Vagina (tissue), 2 donors: ENCODE data around the gene BCL11A. TPM values are rescaled to one million over a fixed set of nuclear protein-coding genes. Genes with fewer than 3 reads are reported as not detected.

Experiments used
- DNase-seq, 2 donors: peaks; one replicate each; pipeline ENCODE4 v3.0.0-alpha.2; 2017; ENCODE audit errors: extremely low spot score in 2 of 2
- H3K27ac ChIP-seq: fragments of 200-600 bp; sonication (generic); one replicate; pipeline ENCODE4 v1.5.1; 2019
- H3K27me3 ChIP-seq: fragments of 200-600 bp; sonication (generic); one replicate; pipeline ENCODE4 v1.5.1; 2019
- H3K36me3 ChIP-seq, 2 donors: fragments of 200-600 bp; sonication (generic); one replicate each; pipeline ENCODE4 v1.5.1; 2017 to 2019
- H3K4me1 ChIP-seq: fragments of 200-600 bp; sonication (generic); one replicate; pipeline ENCODE4 v1.5.1; 2019
- H3K4me3 ChIP-seq, 2 donors: fragments of 200-600 bp; sonication (generic); 1 replicate in 1 of 2; 2 replicates in 1 of 2; pipeline ENCODE4 v1.5.1; 2016 to 2019
- H3K9me3 ChIP-seq: fragments of 200-600 bp; sonication (generic); one replicate; pipeline ENCODE4 v1.5.1; 2019
- POLR2A ChIP-seq, 2 donors: fragments of 450-650 bp; IDR thresholded peaks; one replicate each; pipeline ENCODE4 v1.6.1; 2017; ENCODE audit warnings: antibody characterized with exemption in 2 of 2, mild to moderate bottlenecking in 2 of 2, moderate library complexity in 2 of 2
- POLR2AphosphoS5 ChIP-seq, 2 donors: sonication (generic); formaldehyde crosslinking; IDR thresholded peaks; one replicate each; pipeline ENCODE4 v1.9.0; 2017; ENCODE audit warnings: antibody characterized with exemption in 2 of 2, mild to moderate bottlenecking in 2 of 2, low read depth in 1 of 2; ENCODE audit not compliant: insufficient read depth in 1 of 2
- intact Hi-C: fragments of 100-400 bp; cut with DNase I; formaldehyde crosslinking; loops from one replicate; pipeline ENCODE4 v1.15.1; 2023
- total RNA-seq: library from RNA; depleted of rRNA; stranded (reverse); fragments of >200 nt; gene quantifications from one replicate; pipeline ENCODE4 v1.2.3, GENCODE V29; 2016
- TF ChIP-seq, protein P1 (sequence below), 3 experiments: fragments of 450-650 bp in 2 of 3; fragments of 200-600 bp in 1 of 3; sonication (generic) in 1 of 3; IDR thresholded peaks; one replicate each; pipeline ENCODE4 v1.5.1; 2017 to 2019; ENCODE audit warnings: antibody characterized with exemption in 3 of 3, mild to moderate bottlenecking in 2 of 3, moderate library complexity in 2 of 3

BCL11A gene
- total RNA-seq, 1 donor from 2014 or later, result 48.4 TPM

DNA sequence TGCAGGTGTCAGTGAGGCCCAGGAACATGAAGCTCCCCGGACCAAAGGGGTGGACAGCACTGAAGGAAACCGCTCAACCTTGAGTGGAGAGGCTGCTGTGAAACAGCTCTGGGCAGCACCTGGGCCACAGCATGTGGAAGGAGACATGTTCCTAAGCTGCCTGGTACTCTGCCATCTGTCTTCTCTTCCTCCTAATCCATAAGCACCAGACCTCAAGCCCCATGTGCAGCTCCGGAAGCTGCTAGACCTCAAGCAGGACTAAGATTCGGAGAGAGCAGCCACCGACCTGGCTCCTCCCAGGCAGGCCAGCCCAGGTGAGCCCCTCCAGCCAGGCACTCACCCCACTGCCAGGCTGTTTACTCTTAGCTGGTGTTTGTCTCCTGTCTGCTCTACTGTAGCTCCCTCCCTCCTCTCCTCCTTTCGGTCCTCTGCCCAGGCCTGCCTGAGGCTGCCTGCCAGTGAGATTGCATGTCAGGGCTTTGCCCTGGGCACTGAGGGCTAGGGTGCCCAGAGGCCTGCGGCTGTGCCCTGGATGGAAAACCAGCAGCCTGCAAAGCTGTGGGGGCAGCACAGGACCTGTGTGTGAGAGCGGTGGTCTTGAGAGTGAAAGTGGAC lies 53.7 kb downstream of the BCL11A start:
- Histone ChIP-seq H3K36me3 (no peaks in the 10 kb centered on the region), H3K27ac (no peak overlapping the region), H3K27me3 (no peaks in the 10 kb centered on the region), H3K9me3 (no peaks in the 10 kb centered on the region), H3K4me3 (no peak overlapping the region), H3K4me1 (peaks cover 9% of the 10 kb centered on the region)
- DNase-seq, result no peak
- TF ChIP-seq, protein P1, sequence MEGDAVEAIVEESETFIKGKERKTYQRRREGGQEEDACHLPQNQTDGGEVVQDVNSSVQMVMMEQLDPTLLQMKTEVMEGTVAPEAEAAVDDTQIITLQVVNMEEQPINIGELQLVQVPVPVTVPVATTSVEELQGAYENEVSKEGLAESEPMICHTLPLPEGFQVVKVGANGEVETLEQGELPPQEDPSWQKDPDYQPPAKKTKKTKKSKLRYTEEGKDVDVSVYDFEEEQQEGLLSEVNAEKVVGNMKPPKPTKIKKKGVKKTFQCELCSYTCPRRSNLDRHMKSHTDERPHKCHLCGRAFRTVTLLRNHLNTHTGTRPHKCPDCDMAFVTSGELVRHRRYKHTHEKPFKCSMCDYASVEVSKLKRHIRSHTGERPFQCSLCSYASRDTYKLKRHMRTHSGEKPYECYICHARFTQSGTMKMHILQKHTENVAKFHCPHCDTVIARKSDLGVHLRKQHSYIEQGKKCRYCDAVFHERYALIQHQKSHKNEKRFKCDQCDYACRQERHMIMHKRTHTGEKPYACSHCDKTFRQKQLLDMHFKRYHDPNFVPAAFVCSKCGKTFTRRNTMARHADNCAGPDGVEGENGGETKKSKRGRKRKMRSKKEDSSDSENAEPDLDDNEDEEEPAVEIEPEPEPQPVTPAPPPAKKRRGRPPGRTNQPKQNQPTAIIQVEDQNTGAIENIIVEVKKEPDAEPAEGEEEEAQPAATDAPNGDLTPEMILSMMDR (IDR thresholded peaks at IDR 0.05), result no peak
- TF ChIP-seq POLR2A (IDR thresholded peaks at IDR 0.05), result no peak
- peak; percentile 26 to 27 for TF ChIP-seq POLR2AphosphoS5 (IDR thresholded peaks at IDR 0.05; ENCODE audit: insufficient read depth in 1 of 2, low read depth in 1 of 2)
- intact Hi-C loops, result no loop called here

DNA sequence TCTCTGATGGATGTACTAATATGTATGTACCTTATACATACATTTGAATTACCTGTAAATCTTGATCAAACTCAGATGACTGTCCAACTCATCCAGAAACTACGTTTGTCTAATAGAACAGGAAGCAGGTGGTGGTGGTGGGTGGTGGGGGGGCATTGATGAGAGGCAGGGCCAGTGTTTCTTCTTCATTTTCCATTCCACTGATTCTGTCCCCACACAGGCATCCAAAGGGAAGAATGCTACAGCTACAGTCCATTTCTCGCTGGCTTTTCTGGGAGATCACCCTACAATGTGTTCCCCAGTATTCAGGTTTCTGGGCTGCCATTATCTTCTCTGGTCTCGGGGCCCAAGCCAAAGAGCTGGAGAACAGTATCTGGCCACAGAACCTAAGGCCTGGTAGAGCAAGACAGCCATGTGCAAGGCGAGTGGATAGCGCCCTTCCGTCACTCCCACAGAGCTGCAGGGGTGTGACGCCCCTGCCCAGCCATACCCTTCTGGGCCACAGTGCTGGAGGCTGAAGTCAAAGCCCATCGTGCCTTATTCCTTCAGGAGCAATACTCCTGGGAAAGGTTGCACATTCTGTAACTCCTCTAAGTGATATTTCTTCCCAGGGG lies 54.5 kb downstream of the BCL11A start:
- Histone ChIP-seq H3K27ac (no peak overlapping the region), H3K4me3 (no peak overlapping the region), H3K4me1 (peaks cover 7% of the 10 kb centered on the region), H3K9me3 (no peaks in the 10 kb centered on the region), H3K27me3 (no peaks in the 10 kb centered on the region), H3K36me3 (no peaks in the 10 kb centered on the region)
- DNase-seq, result no peak
- TF ChIP-seq POLR2A (IDR thresholded peaks at IDR 0.05), result no peak
- no peak for TF ChIP-seq POLR2AphosphoS5 (IDR thresholded peaks at IDR 0.05; ENCODE audit: insufficient read depth in 1 of 2, low read depth in 1 of 2)
- TF ChIP-seq, protein P1 (IDR thresholded peaks at IDR 0.05), result no peak
- intact Hi-C loops, result no loop called here

DNA sequence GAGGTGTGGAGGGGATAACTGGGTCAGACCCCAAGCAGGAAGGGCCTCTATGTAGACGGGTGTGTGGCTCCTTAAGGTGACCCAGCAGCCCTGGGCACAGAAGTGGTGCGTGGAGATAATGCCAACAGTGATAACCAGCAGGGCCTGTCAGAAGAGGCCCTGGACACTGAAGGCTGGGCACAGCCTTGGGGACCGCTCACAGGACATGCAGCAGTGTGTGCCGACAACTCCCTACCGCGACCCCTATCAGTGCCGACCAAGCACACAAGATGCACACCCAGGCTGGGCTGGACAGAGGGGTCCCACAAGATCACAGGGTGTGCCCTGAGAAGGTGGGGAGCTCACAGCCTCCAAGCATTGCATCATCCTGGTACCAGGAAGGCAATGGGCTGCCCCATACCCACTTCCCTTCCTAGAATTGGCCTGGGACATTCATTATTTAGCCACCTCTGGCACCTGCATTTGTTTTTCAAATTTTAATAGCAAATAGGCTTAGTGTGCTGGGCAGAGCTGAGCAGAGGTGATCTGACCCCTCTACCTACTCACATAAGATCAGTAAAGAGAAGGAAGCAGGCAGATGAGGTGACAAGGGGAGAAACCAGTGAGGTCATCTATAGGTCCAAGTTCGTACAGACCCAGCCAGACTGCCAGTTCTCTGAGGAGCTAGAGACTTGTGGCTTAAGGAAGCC lies 55.2 kb downstream of the BCL11A start:
- DNase-seq, result no peak
- H3K4me3 ChIP-seq, result no peak overlapping the region
- intact Hi-C loops, result no loop called here
- no peaks in the 10 kb centered on the region for H3K9me3 ChIP-seq
- peaks cover 7% of the 10 kb centered on the region for H3K4me1 ChIP-seq
- H3K27ac ChIP-seq, result no peak overlapping the region
- H3K36me3 ChIP-seq, result no peaks in the 10 kb centered on the region
- H3K27me3 ChIP-seq, result no peaks in the 10 kb centered on the region
- TF ChIP-seq, protein P1 (IDR thresholded peaks at IDR 0.05), result no peak
- TF ChIP-seq POLR2AphosphoS5 (IDR thresholded peaks at IDR 0.05; ENCODE audit: insufficient read depth in 1 of 2, low read depth in 1 of 2) (no peak), POLR2A (IDR thresholded peaks at IDR 0.05) (no peak)

DNA sequence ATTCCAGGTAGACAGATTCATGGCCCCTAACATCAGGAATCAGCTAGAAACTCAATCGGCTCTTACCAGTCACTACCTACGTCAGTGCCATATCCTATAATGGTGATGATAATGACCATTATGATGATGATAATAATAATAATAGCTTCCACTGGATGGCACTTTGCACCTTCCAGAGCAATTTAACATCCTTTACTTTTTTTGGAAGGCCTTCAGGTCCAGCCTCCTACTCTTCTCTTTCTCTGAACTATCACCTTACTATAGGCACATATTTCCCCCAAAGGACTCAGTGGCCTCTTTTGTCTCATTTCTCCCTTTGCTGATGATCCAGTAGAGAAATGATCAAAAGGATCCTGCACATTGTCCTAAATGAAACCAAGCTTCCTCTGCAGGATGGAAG lies 56.0 kb downstream of the BCL11A start:
- Histone ChIP-seq H3K9me3 (no peaks in the 10 kb centered on the region), H3K36me3 (no peaks in the 10 kb centered on the region), H3K27me3 (no peaks in the 10 kb centered on the region), H3K4me3 (no peak overlapping the region), H3K27ac (no peak overlapping the region), H3K4me1 (peaks cover 7% of the 10 kb centered on the region)
- intact Hi-C loops, result no loop called here
- no peak for DNase-seq
- no peak for TF ChIP-seq POLR2AphosphoS5 (IDR thresholded peaks at IDR 0.05; ENCODE audit: insufficient read depth in 1 of 2, low read depth in 1 of 2)
- TF ChIP-seq, protein P1 (IDR thresholded peaks at IDR 0.05), result no peak

DNA sequence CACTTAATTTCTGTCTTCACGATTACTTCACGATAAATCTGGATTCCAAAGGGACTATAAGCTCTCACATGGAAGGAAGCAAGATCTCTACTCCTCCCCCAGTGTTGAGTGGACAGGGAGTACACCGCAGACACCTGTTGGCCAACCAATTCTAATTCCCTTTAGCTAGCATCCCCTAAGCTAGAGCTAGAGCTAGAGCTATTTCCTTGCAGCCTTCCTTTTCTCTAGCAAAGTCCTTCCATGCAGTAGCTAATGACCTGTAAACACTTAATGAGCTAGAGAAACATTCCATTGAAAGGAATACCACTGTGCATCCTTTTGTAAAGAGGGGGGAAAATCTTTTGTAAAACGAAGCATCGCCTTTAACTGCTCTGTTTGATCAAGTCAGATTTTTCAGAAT lies 56.5 kb downstream of the BCL11A start:
- H3K9me3 ChIP-seq, result no peaks in the 10 kb centered on the region
- peaks cover 7% of the 10 kb centered on the region for H3K4me1 ChIP-seq
- no peak for DNase-seq
- intact Hi-C loops, result no loop called here
- no peaks in the 10 kb centered on the region for H3K36me3 ChIP-seq
- no peak overlapping the region for H3K27ac ChIP-seq
- no peaks in the 10 kb centered on the region for H3K27me3 ChIP-seq
- H3K4me3 ChIP-seq, result no peak overlapping the region
- TF ChIP-seq POLR2AphosphoS5 (IDR thresholded peaks at IDR 0.05; ENCODE audit: insufficient read depth in 1 of 2, low read depth in 1 of 2), result no peak
- TF ChIP-seq POLR2A (IDR thresholded peaks at IDR 0.05), result no peak
- TF ChIP-seq, protein P1 (IDR thresholded peaks at IDR 0.05), result no peak
